ENCODE data around the gene TTC3. TPM values are rescaled to one million over a fixed set of nuclear protein-coding genes. Genes with fewer than 3 reads are reported as not detected.

Gene TTC3
- total and polyA plus RNA-seq, 9 of the 15 experiments (the other 6 are each of a cell fraction or from before 2014, with no cell fraction given): 17.5 to 92.0 (median 59.5) TPM

DNA sequence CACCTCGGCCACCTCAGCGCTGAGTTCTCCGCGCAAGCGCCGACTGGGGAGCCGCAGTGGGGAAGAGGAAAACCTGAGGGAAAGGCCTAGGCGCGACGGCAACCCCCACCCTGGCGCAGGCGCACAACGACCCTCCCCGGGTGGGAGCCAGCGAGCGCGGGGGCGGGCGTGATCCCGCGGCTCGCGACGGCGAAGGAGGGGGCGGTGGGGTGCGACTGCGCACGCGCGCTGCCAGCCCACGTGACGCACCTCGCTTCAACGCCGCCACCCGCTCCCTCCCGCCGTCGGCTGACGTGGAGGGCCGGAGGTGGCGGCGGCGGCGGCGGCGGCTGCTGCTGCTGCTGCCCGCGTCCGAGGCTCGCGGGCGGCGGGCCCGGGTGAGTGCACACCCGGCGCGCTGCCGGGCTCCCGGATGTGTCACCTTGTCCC lies at the start of gene TTC3, which contains the start of gene PIGP (continued):
- no peak for TF ChIP-seq TEAD2 (tag; IDR thresholded peaks at IDR 0.05)
- no peak for TF ChIP-seq XRCC4 (IDR thresholded peaks at IDR 0.05; ENCODE audit: extremely low read depth, insufficient read depth, insufficient read length)
- TF ChIP-seq PURB (CRISPR knock-in tag; IDR thresholded peaks at IDR 0.05; ENCODE audit: low read depth): no peak
- TF ChIP-seq ZNF507 (tag; conservative IDR thresholded peaks at IDR 0.05): no peak
- no peak for TF ChIP-seq TAF7 (tag; IDR thresholded peaks at IDR 0.05)
- TF ChIP-seq ZNF217 (CRISPR knock-in tag; IDR thresholded peaks at IDR 0.05): no peak
- no peak for TF ChIP-seq LEF1 (IDR thresholded peaks at IDR 0.05)
- TF ChIP-seq HCFC1 (IDR thresholded peaks at IDR 0.05; ENCODE audit: low read depth, low read length): no peak
- TF ChIP-seq ESRRB (CRISPR knock-in tag; IDR thresholded peaks at IDR 0.05; ENCODE audit: borderline replicate concordance): no peak
- TF ChIP-seq, protein P1, sequence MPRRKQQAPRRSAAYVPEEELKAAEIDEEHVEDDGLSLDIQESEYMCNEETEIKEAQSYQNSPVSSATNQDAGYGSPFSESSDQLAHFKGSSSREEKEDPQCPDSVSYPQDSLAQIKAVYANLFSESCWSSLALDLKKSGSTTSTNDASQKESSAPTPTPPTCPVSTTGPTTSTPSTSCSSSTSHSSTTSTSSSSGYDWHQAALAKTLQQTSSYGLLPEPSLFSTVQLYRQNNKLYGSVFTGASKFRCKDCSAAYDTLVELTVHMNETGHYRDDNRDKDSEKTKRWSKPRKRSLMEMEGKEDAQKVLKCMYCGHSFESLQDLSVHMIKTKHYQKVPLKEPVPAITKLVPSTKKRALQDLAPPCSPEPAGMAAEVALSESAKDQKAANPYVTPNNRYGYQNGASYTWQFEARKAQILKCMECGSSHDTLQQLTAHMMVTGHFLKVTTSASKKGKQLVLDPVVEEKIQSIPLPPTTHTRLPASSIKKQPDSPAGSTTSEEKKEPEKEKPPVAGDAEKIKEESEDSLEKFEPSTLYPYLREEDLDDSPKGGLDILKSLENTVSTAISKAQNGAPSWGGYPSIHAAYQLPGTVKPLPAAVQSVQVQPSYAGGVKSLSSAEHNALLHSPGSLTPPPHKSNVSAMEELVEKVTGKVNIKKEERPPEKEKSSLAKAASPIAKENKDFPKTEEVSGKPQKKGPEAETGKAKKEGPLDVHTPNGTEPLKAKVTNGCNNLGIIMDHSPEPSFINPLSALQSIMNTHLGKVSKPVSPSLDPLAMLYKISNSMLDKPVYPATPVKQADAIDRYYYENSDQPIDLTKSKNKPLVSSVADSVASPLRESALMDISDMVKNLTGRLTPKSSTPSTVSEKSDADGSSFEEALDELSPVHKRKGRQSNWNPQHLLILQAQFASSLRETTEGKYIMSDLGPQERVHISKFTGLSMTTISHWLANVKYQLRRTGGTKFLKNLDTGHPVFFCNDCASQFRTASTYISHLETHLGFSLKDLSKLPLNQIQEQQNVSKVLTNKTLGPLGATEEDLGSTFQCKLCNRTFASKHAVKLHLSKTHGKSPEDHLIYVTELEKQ (CRISPR knock-in tag; IDR thresholded peaks at IDR 0.05): no peak
- TF ChIP-seq, protein P2, sequence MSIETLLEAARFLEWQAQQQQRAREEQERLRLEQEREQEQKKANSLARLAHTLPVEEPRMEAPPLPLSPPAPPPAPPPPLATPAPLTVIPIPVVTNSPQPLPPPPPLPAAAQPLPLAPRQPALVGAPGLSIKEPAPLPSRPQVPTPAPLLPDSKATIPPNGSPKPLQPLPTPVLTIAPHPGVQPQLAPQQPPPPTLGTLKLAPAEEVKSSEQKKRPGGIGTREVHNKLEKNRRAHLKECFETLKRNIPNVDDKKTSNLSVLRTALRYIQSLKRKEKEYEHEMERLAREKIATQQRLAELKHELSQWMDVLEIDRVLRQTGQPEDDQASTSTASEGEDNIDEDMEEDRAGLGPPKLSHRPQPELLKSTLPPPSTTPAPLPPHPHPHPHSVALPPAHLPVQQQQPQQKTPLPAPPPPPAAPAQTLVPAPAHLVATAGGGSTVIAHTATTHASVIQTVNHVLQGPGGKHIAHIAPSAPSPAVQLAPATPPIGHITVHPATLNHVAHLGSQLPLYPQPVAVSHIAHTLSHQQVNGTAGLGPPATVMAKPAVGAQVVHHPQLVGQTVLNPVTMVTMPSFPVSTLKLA (conservative IDR thresholded peaks at IDR 0.05): no peak
- TF ChIP-seq DEAF1 (CRISPR knock-in tag; IDR thresholded peaks at IDR 0.05): no peak
- no peak for TF ChIP-seq ZKSCAN8 (CRISPR knock-in tag; IDR thresholded peaks at IDR 0.05)
- TF ChIP-seq ZNF551 (CRISPR knock-in tag; IDR thresholded peaks at IDR 0.05): no peak
- TF ChIP-seq ZNF740 (CRISPR knock-in tag; IDR thresholded peaks at IDR 0.05): no peak; the same call in 1 of the 2 replicates
- TF ChIP-seq ZNF740 (tag; IDR thresholded peaks at IDR 0.05): no peak
- TF ChIP-seq, protein P3, sequence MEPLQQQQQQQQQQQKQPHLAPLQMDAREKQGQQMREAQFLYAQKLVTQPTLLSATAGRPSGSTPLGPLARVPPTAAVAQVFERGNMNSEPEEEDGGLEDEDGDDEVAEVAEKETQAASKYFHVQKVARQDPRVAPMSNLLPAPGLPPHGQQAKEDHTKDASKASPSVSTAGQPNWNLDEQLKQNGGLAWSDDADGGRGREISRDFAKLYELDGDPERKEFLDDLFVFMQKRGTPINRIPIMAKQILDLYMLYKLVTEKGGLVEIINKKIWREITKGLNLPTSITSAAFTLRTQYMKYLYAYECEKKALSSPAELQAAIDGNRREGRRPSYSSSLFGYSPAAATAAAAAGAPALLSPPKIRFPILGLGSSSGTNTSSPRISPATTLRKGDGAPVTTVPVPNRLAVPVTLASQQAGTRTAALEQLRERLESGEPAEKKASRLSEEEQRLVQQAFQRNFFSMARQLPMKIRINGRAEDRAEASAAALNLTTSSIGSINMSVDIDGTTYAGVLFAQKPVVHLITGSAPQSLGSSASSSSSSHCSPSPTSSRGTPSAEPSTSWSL (CRISPR knock-in tag; IDR thresholded peaks at IDR 0.05; ENCODE audit: borderline replicate concordance): no peak
- TF ChIP-seq SAFB2 (IDR thresholded peaks at IDR 0.05; ENCODE audit: borderline replicate concordance, low read depth, low read length, severe bottlenecking): no peak
